Upper lobe of left lung (tissue), 6 donors: ENCODE data around the gene REV3L. TPM values are rescaled to one million over a fixed set of nuclear protein-coding genes. Genes with fewer than 3 reads are reported as not detected.

ENCODE experiments used
- ATAC-seq, 2 donors: fragments of 200-7000 bp; cut with Tn5 transposase; one replicate each; pipeline ENCODE4 v1.9.1; 2022; ENCODE audit warnings: mild to moderate bottlenecking in 2 of 2, moderate library complexity in 2 of 2; ENCODE audit not compliant: low FRiP score in 2 of 2
- DNase-seq, 2 donors: peaks; one replicate each; pipeline ENCODE4 v3.0.0-alpha.2; 2019 to 2020
- H3K27ac ChIP-seq, 4 donors: fragments of 200-600 bp; sonication (generic); one replicate each; pipeline ENCODE4 v1.5.1; 2016 to 2019
- H3K27me3 ChIP-seq, 4 donors: fragments of 200-600 bp; sonication (generic); one replicate each; pipeline ENCODE4 v1.5.1; 2017 to 2019
- H3K36me3 ChIP-seq, 4 donors: fragments of 200-600 bp; sonication (generic); one replicate each; pipeline ENCODE4 v1.5.1; 2016 to 2019
- H3K4me1 ChIP-seq, 4 donors: fragments of 200-600 bp; sonication (generic); one replicate each; pipeline ENCODE4 v1.5.1; 2018 to 2019
- H3K4me3 ChIP-seq, 4 donors: fragments of 200-600 bp; sonication (generic); one replicate each; pipeline ENCODE4 v1.5.1; 2017 to 2019; ENCODE audit warnings: mild to moderate bottlenecking in 2 of 4, moderate library complexity in 1 of 4
- H3K9me3 ChIP-seq, 4 donors: fragments of 200-600 bp; sonication (generic); one replicate each; pipeline ENCODE4 v1.5.1; 2018 to 2019
- EP300 ChIP-seq, 4 donors: sonication (generic); formaldehyde crosslinking; IDR thresholded peaks; one replicate each; pipeline ENCODE4 v1.5.1; 2017; ENCODE audit warnings: antibody characterized with exemption in 4 of 4, control low read depth in 2 of 4
- POLR2A ChIP-seq, 4 donors: fragments of 450-650 bp; IDR thresholded peaks; one replicate each; pipeline ENCODE4 v1.5.1; 2016 to 2017; ENCODE audit warnings: antibody characterized with exemption in 4 of 4, mild to moderate bottlenecking in 2 of 4
- POLR2AphosphoS5 ChIP-seq, 2 donors: sonication (generic); formaldehyde crosslinking; IDR thresholded peaks; one replicate each; pipeline ENCODE4 v1.5.1; 2017; ENCODE audit warnings: antibody characterized with exemption in 2 of 2
- WGBS, 2 donors: methylation state at CpG; one replicate each; pipeline ENCODE4 v1.1.5; 2017 to 2018; 5-methylcytosine and 5-hydroxymethylcytosine counted together
- total RNA-seq, 6 donors: library from RNA; depleted of rRNA in 4 of 6; stranded (reverse); fragments of >200 nt in 4 of 6; gene quantifications; one replicate each; pipeline versions ENCODE4 v1.1.0 to v1.2.1, GENCODE V29; 2016 to 2021
- TF ChIP-seq, protein P1 (sequence below), 6 experiments: fragments of 450-650 bp in 4 of 6; fragments of 200-600 bp in 2 of 6; sonication (generic) in 2 of 6; IDR thresholded peaks; one replicate each; pipeline ENCODE4 v1.5.1; 2016 to 2019; ENCODE audit warnings: antibody characterized with exemption in 6 of 6
- donor health status: DM: no; HTN: no; CAD: no; lungs with moderate emphysema.
- donor health status: DM: no; HTN: yes; CAD: no; lungs with severe emphysema.

The REV3L gene
- total RNA-seq, 6 donors from 2014 or later: 29.7 to 106 (median 38.0) TPM

DNA sequence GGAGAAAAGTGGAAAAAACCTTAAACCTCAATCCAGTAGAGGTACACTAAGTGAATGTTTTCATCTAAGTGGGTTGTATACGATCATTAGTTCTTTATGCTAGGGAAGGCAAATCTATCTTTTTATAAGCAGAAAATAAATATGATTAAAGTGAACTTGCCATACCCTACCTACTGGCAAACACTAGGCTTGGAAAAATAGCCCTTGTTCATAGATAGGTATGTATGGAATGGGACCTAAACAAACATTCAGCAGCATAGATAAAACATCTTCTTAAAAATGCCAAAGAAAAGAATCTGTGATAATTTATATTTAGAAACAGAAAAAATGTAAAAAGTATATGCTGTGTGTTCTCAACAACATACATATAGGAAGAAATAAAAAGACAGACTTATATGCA lies 18.8 kb downstream of the REV3L start:
- DNase-seq (no peak), ATAC-seq (no peak)
- Histone ChIP-seq H3K36me3 (peaks cover 0 to 9% (median 0%) of the 10 kb centered on the region in 4 donors), H3K4me1 (peaks cover 20 to 32% (median 25%) of the 10 kb centered on the region in 4 donors), H3K9me3 (no peaks in the 10 kb centered on the region), H3K27ac (no peak overlapping the region), H3K4me3 (no peak overlapping the region), H3K27me3 (no peaks in the 10 kb centered on the region)
- no peak for TF ChIP-seq EP300 (IDR thresholded peaks at IDR 0.05)
- 78 to 85% methylated on average over 1 of the region's 1 CpG for WGBS, 2 donors

DNA sequence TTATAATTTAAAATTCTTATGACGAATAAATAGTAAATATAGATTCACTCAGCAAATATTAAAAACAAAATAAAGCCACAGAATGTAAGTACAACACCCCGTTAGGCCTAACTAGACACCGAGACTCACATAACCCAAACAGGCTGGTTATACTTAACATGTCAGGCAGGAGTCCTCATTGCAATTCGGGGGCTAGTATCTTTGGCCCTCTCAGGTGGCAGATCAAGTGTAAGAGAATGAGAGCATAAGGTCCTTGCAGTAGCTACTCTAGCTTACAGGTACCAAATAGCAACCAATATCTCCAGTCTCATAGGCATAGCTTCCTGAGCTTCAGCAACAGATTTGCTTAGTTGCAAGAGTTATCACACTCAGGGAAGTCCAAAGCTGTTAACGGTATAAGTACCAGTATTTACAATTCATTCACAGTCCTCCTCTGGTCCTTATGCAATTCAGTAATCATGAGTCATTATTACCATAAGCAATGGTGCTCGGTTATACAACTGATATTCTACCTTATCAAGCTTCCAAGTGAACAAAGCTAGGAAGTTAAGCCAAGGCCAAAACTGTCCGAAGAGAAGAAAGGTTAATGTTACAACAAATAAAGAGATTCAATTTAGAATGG lies 20.1 kb downstream of the REV3L start:
- 60 to 64% methylated on average over 7 of the region's 7 CpGs for WGBS, 2 donors
- Histone ChIP-seq H3K9me3 (peaks cover 0 to 5% (median 0%) of the 10 kb centered on the region in 4 donors), H3K27me3 (no peaks in the 10 kb centered on the region), H3K4me1 (peaks cover 9 to 20% (median 15%) of the 10 kb centered on the region in 4 donors), H3K27ac (peak overlapping the region in 2 of 4 donors; percentile 32 to 58), H3K36me3 (peaks cover 0 to 9% (median 0%) of the 10 kb centered on the region in 4 donors), H3K4me3 (no peak overlapping the region)
- no peak for DNase-seq
- ATAC-seq: peak; percentile 59 to 74
- TF ChIP-seq EP300 (IDR thresholded peaks at IDR 0.05): peak in 1 of 4 donors; percentile 67
- TF ChIP-seq, protein P1, sequence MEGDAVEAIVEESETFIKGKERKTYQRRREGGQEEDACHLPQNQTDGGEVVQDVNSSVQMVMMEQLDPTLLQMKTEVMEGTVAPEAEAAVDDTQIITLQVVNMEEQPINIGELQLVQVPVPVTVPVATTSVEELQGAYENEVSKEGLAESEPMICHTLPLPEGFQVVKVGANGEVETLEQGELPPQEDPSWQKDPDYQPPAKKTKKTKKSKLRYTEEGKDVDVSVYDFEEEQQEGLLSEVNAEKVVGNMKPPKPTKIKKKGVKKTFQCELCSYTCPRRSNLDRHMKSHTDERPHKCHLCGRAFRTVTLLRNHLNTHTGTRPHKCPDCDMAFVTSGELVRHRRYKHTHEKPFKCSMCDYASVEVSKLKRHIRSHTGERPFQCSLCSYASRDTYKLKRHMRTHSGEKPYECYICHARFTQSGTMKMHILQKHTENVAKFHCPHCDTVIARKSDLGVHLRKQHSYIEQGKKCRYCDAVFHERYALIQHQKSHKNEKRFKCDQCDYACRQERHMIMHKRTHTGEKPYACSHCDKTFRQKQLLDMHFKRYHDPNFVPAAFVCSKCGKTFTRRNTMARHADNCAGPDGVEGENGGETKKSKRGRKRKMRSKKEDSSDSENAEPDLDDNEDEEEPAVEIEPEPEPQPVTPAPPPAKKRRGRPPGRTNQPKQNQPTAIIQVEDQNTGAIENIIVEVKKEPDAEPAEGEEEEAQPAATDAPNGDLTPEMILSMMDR (IDR thresholded peaks at IDR 0.05): no peak
- no peak for TF ChIP-seq POLR2A (IDR thresholded peaks at IDR 0.05)

DNA sequence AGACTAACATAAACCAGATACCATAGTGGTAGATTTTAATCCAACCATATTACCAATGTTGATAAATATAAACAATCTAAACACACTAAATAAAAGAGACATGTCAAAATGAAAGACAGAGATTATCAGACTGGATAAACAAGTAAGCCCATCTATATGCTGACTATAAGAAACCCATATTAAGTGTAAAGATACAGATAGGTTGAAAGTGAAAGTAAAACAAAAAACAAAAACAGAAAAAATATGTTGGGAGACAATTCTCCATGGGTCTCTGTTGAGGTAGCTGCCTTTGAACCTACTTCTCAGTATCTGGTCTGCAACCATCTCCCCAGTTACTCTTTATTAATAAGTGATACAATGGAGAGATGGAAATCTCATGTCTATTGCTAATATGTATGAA lies 21.2 kb downstream of the REV3L start:
- no peak for DNase-seq
- TF ChIP-seq POLR2AphosphoS5 (IDR thresholded peaks at IDR 0.05) (no peak), POLR2A (IDR thresholded peaks at IDR 0.05) (no peak), EP300 (IDR thresholded peaks at IDR 0.05) (no peak)
- TF ChIP-seq, protein P1 (IDR thresholded peaks at IDR 0.05): no peak
- no peak for ATAC-seq
- no peak overlapping the region for H3K4me3 ChIP-seq
- H3K9me3 ChIP-seq: peaks cover 0 to 5% (median 0%) of the 10 kb centered on the region in 4 donors
- H3K27ac ChIP-seq: peak overlapping the region in 2 of 4 donors; percentile 5 to 43
- H3K36me3 ChIP-seq: peaks cover 0 to 9% (median 0%) of the 10 kb centered on the region in 4 donors
- no peaks in the 10 kb centered on the region for H3K27me3 ChIP-seq
- peaks cover 9 to 20% (median 15%) of the 10 kb centered on the region in 4 donors for H3K4me1 ChIP-seq

DNA sequence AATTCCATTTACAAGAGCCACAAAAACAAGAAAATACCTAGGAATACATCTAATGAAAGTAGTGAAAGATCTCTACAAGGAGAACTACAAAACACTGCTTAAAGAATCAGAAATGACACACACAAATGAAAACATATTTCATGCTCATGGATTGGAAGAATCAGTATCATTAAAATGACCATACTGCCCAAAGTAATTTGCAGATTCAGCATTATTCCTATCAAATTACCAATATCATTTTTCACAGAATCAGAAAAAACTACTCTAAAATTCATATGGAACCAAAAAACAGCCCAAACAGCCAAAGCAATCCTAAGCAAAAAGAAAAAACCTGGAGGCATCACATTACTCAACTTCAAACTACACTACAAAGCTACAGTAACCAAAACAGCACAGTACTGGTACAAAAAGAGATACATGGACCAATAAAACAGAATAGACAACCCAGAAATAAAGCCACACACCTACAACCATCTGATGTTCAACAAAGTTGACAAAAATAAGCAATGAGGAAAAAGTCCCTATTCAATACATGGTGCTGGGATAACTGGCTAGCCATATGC lies 24.3 kb downstream of the REV3L start:
- H3K27ac ChIP-seq: no peak overlapping the region
- no peak for TF ChIP-seq POLR2A (IDR thresholded peaks at IDR 0.05)
- TF ChIP-seq EP300 (IDR thresholded peaks at IDR 0.05): no peak
- TF ChIP-seq POLR2AphosphoS5 (IDR thresholded peaks at IDR 0.05): no peak
- TF ChIP-seq, protein P1 (IDR thresholded peaks at IDR 0.05): no peak
- H3K27me3 ChIP-seq: no peaks in the 10 kb centered on the region
- DNase-seq: no peak
- no peak overlapping the region for H3K4me3 ChIP-seq
- peaks cover 13 to 28% (median 18%) of the 10 kb centered on the region in 4 donors for H3K4me1 ChIP-seq
- H3K36me3 ChIP-seq: peaks cover 0 to 9% (median 0%) of the 10 kb centered on the region in 4 donors
- H3K9me3 ChIP-seq: peaks cover 0 to 5% (median 0%) of the 10 kb centered on the region in 4 donors
- no peak for ATAC-seq

DNA sequence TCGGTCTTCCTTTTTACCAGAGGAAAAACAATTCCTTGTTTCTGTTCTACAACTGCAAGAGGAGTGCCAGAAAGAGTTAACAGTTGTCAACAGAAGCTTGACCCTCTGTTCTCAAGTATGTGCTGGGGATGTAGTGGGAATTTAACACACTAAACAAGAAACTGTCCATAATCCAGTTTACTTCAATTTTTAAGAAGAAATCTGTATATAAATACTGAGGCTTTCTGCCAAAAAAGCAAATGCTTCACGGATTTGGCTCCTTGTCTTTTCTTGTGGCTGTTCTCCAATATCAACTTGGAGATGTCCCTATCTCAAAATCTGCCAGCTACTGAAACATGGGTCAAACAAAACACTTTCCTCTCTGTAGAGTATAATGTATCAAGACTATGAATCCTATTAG lies 26.8 kb downstream of the REV3L start:
- TF ChIP-seq EP300 (IDR thresholded peaks at IDR 0.05) (no peak), POLR2A (IDR thresholded peaks at IDR 0.05) (no peak), POLR2AphosphoS5 (IDR thresholded peaks at IDR 0.05) (no peak)
- TF ChIP-seq, protein P1 (IDR thresholded peaks at IDR 0.05): no peak
- Histone ChIP-seq H3K27ac (no peak overlapping the region), H3K27me3 (no peaks in the 10 kb centered on the region), H3K9me3 (peaks cover 0 to 5% (median 0%) of the 10 kb centered on the region in 4 donors), H3K4me1 (peaks cover 0 to 9% (median 5%) of the 10 kb centered on the region in 4 donors), H3K36me3 (peaks cover 0 to 9% (median 0%) of the 10 kb centered on the region in 4 donors), H3K4me3 (no peak overlapping the region)
- WGBS, 2 donors: 23 to 28% methylated on average over 2 of the region's 2 CpGs
- no peak for DNase-seq
- no peak for ATAC-seq
